DMS79 (cell line): ENCODE data around the gene STXBP1.

Experiments used
- DNase-seq: peaks from one replicate; lab custom pipeline; 2025; lab: John Stamatoyannopoulos, UW

Gene STXBP1

GRCh38 chr9:127693143-127693542 lies 81.1 kb downstream of the STXBP1 start:
- DNase-seq: no peak

- DNase-seq: no peak
These were observed 81.6 kb downstream of the STXBP1 start for GRCh38 chr9:127693697-127694096.

- no peak for DNase-seq
These were observed 83.0 kb downstream of the STXBP1 start for GRCh38 chr9:127694890-127695720.

GRCh38 chr9:127697575-127697974 lies 85.5 kb downstream of the STXBP1 start:
- no peak for DNase-seq

GRCh38 chr9:127698386-127698785 lies 86.3 kb downstream of the STXBP1 start:
- no peak for DNase-seq

- no peak for DNase-seq
These were observed 87.1 kb downstream of the STXBP1 start for GRCh38 chr9:127698985-127699670.

GRCh38 chr9:127700140-127700539 lies 88.1 kb downstream of the STXBP1 start:
- no peak for DNase-seq

- DNase-seq: peak; percentile 25
These were observed 88.6 kb downstream of the STXBP1 start for GRCh38 chr9:127700594-127701255.

- no peak for DNase-seq
These were observed 91.3 kb downstream of the STXBP1 start for GRCh38 chr9:127703289-127703946.

GRCh38 chr9:127705577-127706379 lies 93.7 kb downstream of the STXBP1 start:
- no peak for DNase-seq

GRCh38 chr9:127706836-127707241 lies 94.8 kb downstream of the STXBP1 start, which contains the start of gene CFAP157:
Gene CFAP157, plus strand, starts transcription at chr9:127706988. Its CDS starts 44 bp downstream, at chr9:127707032.
- no peak for DNase-seq

GRCh38 chr9:127707766-127708165 lies 95.7 kb downstream of the STXBP1 start:
- DNase-seq: no peak

GRCh38 chr9:127708952-127709587 lies 97.0 kb downstream of the STXBP1 start:
- no peak for DNase-seq

- DNase-seq: no peak
These were observed 98.2 kb downstream of the STXBP1 start for GRCh38 chr9:127710204-127710783.

GRCh38 chr9:127711226-127711701 lies 99.2 kb downstream of the STXBP1 start:
- DNase-seq: no peak

- no peak for DNase-seq
These were observed 99.8 kb downstream of the STXBP1 start for GRCh38 chr9:127711831-127712274.

- no peak for DNase-seq
These were observed 100.3 kb downstream of the STXBP1 start for GRCh38 chr9:127712371-127712770.

- no peak for DNase-seq
These were observed 100.8 kb downstream of the STXBP1 start for GRCh38 chr9:127712867-127713266.

- no peak for DNase-seq
These were observed 102.1 kb downstream of the STXBP1 start for GRCh38 chr9:127714020-127714750.
